Limb (tissue), 2 donors: ENCODE data around the gene EP400.

ENCODE experiments used
- DNase-seq, 2 donors: peaks; one replicate each; pipeline ENCODE4 v3.0.0-alpha.2; 2016; ENCODE audit errors: extremely low spot score in 2 of 2

EP400 gene

DNA sequence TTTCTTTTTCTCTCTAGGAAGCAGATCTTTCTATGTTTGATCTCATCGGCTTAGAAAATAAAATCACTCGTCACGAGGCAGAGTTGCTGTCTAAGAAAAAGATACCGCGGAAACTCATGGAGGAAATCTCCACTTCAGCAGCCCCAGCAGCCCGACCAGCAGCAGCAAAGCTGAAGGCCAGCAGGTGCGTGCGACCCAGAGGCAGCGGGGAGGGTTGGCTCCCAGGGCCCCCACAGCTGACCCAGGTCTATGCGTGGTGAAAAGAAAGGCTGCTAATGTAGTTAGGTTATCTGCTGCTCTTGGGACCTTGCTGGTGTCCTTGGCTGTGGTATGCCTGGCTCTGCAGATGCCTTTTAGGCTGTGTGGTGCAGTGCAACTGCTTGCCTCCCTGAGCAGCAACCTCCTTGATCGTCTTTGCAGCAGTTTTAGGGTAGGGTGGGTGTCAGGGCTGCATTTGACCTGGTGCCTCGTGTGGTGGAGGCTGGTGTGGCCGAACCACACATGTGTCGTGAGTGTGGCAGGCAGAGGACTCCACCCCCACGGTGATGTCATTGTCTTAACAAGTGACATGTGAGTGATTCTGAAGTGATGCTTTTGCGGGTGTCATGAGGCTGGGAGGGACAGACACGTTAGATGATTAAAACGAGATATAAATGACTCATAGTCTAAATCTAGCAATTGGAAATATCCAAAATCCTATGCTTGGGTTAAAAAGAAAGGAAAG, 68.6 kb downstream of the EP400 start:
- no peak for DNase-seq

DNA sequence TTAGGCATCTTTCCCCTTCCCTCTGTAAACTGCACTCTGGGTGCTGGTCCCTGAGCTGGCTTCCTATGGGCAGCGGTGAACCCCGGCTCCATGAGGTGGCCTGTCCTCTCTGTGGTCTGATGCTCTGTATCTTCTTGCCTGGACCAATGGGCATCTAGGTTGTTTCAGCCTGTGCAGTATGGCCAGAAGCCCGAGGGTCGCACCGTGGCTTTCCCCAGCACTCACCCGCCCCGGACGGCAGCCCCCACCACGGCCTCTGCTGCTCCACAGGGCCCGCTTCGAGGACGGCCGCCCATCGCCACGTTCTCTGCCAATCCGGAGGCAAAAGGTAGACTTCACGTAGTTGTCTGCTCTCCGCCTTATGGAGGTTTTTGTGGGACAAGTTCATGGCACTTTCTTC, 70.1 kb downstream of the EP400 start:
- no peak for DNase-seq

DNA sequence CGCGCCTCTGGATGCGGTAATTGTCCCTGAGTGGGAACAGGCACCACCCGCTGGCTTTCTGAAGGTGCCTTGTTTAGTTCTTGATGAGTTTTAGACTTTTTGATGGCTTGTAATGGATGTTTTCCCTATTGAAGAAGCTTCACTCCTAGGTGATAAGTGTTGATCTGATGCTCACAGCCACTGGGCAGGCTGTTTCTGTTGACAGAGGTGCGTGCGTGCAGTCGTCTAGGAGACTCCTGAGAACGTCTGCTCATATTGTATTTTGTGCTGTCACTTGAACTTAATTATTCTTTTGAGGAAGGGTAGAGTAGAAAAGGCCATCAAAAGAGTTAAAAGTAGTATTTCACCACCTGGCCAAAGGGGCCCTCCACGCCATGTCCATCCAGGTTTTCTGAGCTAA, 70.5 kb downstream of the EP400 start:
- DNase-seq = no peak

DNA sequence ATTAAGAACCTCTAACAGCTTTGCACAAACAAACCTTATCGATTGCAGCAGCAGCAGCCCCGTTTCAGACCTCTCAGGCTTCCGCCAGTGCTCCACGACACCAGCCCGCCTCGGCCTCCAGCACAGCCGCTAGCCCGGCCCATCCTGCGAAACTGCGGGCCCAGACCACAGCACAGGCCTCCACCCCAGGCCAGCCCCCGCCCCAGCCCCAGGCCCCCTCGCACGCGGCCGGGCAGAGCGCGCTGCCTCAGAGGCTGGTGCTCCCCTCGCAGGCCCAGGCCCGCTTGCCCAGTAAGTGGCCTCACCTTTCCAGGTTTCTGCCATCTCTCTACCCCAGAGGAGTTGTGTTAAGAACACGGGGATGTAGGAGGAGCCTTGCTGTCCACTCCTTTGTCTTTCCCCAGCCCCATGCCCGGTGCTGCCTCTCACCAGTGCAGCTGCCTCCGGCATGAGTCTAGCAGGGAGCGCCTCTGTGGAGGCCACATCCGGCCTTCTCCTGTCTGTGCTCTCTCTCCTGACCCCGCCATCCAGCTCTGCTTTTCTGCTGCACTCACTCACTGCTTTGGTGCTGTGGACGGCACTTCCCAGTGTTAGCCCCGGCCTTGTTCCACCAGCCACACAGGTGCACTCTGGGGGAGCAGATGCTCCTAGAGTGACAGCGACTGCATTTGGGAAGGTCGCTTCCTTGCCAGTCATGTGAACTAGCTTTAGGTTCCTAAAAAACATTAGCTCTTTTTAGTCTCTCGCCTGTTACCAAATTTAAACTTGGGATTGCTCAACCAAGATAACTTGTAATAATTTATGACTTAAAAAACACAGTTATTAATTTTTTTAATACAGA, 71.5 kb downstream of the EP400 start:
- DNase-seq = no peak

DNA sequence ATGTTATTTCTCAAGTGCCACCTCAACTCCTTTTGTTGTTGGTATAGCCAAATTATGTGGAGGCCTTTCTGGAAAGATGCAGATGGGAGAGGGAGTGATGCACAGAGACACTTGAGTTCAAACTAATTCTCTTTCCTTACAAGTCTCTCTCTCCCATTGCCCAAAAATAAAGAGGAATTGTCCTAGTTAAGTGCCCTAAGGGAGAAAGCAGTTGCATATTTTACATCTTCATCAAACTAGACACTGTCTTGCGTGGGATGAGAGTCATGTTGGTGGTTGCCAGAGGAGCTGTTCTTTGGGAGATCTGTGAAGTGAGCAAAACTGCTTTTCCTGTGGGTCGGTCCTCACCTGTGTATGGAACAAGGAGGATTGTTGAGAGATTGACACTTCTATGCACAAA, 72.2 kb downstream of the EP400 start:
- DNase-seq = no peak

DNA sequence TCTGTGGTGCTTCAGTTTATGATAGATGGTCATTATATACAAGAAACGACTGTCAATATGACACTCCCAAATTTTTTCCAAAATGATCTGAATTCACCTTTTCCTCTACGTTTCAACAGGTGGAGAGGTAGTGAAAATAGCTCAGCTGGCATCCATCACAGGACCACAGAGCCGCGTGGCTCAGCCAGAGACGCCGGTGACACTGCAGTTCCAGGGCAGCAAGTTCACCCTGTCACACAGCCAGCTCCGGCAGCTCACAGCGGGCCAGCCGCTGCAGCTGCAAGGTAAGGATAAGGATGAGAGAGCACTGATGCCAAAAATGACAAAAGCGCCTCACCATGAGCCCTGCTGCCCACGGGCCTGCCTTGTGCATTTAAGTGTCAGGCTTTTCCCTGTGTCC, 73.9 kb downstream of the EP400 start:
- DNase-seq = no peak

DNA sequence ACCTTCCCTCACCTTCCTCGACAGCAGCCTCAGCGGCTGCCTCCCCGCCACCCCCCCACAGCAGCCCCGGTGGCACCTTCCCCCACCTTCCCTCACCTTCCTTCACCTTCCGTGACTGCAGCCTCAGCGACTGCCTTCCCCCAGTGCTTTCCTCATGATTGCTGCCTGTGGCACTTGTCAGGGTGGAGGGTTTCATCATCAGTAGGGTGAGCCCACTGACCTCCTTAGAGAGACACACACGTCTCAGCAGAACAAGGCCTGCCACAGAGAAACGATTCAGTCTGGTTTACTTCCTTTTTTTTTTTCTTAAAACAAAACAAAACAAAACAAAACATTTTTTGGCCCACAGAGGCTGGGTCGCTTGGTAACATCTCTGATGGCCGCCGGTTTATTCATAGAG, 75.0 kb downstream of the EP400 start:
- DNase-seq = no peak

DNA sequence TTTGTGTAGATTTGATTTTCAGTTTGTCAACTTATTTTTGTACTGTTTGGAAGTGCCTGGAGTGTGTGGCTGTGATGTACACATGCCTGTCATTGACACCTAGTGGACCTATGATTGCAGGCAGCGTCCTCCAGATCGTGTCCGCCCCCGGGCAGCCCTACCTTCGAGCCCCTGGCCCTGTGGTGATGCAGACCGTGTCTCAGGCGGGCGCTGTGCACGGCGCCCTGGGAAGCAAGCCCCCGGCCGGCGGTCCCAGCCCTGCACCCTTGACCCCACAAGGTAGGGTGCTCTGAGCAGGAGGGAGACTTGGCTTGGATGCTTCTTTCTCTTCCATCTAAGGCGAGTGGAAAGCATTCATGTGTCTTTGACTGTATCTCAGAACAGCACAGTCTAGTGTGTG, 75.8 kb downstream of the EP400 start:
- DNase-seq = no peak

DNA sequence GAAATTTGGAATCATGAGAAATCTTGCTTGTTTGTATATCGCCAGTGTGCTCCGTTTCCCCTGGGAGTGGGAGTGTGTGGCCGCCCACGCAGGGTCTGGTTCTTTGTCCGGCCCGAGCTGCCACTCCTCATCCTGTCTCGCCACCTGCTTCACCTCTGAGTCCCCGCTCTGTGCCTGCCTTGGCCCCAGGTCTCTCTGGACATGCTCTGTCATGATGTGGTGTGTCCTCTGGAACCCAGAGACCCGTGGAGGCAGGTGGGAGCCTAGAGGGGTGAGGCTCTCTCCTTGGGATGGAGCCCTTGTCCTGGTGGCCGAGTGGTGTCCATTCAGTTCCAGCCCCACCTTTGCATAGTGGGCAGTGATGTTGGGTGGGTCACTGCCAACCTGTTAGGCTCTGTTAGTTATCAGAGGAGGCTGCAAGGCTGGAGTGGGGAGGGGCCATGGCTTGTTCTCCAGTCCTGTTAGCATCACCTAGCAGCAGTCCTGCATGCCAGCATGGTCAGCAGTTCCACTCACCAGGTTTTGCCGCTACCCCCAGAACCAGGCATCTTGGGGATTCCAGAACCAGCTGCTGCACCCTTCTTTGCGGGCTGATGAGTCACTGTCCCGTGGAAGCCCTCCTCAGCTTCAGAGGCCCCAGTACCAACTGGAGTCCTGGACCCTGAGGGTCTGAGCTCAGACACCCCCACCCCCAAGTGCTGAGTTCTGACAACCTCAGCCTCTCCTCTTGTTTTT, 76.5 kb downstream of the EP400 start:
- no peak for DNase-seq

DNA sequence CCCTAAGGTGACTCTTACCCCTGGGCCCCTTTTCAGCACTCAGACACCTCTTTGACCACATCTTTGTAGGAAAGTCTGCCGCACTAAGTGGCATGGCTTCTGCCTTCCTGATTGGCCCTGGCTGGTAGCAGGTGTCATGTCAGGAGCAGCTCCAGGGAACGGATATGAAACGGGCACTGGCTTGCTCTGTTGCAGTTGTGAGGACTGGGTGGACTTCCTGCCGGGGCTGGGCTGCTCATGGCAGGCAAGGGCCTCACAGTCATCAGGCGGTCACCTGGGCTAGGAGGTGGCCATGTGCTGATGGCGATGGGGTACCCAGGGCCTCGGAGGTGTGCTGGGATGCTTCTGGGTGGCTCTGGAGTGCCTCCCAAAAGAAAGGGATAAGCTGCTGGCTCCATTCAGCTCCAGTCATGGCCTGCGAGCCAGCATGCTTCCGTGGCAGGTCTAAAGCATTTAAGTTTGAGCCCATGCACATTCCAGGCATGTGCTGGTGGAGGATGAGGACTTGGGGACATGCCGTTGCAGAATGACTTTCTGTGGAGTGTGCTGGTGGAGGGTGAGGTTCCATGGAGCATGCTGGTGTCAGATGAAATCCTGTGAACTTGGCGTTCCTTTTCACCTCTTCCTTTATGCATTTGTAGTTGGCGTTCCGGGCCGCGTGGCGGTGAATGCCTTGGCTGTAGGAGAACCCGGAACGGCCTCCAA, 77.2 kb downstream of the EP400 start:
- DNase-seq = no peak

DNA sequence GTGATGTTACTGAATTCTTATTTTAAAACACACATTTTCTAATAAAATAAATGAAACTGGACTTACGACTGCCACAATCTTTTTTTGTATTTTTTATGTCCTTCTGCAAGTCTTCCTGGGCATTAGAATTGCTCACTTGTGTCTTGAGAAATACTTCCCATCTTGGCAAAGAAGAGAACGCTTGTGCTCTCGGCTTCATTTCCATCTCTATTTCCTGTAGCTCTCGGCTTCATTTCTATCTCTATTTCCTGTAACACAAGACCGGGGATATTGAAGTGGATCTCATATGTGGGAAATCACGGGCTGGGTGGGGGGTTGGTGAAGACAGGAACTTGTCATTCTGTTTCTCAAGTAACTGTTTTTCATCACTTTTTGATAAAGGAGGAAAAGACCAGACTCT, 77.9 kb downstream of the EP400 start:
- DNase-seq = no peak

DNA sequence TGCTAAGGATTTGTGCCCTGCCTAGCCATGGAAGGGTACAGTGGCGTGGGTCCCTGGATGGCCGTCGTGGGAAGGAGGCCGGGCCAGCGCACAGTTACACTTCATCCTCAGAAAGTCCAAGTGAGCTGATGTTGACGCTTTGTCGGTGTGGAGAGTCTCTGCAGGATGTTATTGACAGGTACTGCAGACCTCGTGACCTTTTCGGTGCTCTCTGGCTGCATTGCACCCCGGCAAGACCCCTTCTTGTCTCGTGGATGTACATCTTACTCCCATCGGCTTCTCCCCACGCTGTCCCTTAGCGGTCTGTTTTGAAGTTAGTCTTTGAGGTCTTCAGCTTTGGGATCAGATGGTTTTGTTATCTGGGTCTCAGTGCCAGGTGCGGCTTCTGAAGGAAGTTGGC, 78.4 kb downstream of the EP400 start:
- DNase-seq = no peak

DNA sequence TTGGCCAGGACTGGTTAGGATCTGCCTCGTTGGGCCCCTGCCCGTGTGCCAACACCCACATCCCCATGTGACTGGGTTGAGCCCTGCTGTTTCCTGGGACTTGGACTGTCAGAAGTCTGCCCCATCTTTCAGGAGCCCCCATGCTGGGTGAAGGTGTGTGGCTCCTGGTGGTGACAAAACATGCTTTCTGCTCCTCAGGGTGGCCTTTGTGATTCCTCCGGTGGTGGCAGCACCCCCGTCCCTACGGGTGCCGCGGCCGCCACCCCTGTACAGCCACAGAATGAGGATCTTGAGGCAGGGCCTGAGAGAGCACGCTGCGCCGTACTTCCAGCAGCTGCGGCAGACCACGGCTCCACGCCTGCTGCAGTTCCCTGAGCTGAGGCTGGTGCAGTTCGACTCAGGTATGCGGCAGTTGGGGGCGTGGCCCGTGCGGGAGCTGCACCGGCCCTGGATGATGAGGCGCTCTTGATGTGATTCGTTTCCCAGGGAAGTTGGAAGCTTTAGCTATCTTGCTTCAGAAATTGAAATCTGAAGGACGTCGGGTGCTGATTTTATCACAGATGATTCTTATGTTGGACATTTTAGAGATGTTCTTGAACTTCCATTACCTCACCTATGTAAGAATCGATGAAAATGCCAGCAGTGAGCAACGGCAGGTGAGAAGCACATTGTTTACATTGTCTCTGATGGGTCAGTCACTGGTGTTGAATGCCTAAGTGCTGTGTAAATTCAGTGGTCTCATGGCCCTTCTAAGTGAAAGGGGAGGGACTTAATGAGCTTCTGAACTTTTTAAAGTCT, 80.0 kb downstream of the EP400 start:
- DNase-seq = no peak

DNA sequence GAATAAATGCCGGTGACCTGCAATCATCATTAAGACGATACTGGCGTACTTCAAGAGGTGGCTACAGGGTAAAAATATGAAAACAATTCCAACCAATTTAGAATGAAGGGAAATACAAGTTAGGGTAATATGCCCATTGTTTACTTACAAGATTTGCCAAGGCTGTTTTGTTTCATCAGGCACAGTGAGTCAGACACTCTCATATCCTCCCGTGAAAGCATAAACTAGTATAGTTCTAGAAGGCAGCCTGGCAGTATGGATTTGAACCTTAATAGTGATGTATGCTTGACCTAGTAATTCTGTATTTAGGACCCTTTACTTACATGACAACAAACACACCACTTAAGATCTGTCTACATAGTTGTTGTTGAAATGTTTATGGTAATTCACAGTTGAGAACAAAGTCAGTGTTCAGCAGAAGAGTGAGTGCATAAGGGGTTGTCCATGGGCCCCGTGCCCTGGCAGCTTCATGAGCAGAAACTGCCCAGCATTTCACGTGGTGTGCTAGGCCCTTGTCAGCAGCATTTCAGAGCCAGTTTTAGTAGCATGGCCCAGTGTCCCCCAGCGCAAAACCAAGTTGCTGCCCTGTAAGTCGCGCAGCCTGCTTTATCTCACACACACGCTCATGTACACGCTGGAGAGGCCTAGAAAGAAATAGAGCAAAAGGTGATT, 80.8 kb downstream of the EP400 start:
- DNase-seq = no peak

DNA sequence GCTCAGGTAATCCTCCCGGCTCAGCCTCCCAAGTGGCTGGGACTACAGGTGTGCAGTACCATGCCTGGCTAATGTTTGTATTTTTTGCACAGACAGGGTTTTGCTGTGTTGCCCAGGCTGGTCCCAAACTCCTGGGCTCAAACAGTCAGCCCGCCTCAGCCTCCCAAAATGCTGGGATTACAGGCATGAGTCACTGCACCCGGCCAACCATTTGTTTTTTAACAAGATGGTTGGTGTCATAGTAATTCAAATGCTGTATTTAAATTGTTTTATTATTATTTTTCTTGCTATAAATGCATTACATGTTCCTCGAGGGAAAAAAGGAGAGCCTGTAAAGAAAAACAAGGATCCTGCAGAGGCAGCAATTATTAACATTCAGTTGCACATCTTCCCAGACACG, 83.9 kb downstream of the EP400 start:
- DNase-seq = no peak

DNA sequence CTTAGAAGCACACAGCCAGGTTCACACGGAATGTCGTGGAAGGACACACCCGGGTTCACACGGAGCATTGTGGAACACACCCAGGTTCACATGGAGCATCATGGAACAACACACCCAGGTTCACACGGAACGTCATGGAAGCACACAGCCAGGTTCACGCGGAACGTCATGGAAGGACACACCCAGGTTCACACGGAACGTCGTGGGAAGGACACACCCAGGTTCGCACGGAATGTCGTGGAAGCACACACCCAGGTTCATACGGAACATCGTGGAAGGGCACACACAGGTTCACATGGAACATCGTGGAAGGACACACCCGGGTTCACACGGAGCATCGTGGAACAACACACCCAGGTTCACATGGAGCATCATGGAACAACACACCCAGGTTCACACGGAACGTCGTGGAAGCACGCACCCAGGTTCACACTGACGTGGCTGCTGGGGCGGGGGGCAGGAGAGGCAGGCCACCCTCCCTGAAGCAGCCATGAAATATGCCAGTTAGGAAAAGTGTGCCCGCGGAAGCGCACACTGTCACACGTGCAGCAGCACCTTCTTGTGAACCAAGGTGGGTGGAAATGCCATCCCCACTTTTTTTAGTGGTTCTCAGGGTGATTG, 86.4 kb downstream of the EP400 start:
- no peak for DNase-seq

DNA sequence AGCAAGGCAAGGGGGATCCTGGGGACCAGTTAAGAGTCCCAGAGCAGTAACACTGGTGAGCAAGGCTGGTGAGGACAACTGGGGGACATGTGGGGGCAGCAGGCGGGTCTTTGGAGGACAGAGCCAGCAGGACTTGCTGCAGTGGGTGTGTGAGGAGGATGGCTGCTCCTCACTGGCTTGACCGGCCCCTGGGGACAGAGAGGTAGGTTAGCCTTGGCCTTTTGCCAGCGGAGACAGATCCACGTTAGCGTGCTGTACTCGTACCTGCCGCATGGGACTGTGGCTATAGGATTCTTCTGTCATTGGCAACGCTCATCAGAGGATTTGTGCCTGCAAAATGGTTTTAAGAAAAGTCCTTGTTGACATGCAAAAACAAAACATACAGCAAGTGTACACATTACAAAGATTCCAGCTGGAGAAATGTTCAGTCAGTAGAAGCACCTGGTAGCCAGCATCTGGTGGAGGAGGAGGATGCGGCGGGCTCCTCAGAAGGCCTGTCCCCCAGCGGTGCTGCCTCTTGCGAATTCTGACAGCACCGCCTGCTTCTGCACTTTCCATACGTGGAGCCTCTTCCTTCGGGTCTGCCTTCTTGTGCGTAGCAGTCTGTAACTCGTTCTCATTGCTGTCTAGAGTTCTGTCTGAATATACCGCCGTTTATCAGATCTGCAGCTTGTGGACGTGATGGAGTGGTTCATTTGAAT, 91.3 kb downstream of the EP400 start:
- no peak for DNase-seq

DNA sequence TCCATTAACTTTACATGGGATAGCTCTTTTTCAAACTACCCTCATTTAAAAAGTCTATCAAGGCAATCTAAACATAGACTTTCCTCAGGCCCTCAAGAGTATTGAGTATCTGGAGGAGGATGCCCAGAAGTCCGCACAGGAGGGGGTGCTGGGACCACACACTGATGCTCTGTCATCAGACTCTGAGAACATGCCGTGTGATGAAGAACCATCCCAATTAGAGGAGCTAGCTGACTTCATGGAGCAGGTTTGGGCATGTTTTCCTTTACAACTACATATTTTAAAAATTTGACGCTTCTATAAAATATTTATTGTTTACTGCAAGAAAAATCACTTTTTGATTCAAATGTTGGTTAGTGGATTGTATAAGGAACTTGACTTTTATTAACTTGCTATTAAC, 93.5 kb downstream of the EP400 start:
- no peak for DNase-seq

DNA sequence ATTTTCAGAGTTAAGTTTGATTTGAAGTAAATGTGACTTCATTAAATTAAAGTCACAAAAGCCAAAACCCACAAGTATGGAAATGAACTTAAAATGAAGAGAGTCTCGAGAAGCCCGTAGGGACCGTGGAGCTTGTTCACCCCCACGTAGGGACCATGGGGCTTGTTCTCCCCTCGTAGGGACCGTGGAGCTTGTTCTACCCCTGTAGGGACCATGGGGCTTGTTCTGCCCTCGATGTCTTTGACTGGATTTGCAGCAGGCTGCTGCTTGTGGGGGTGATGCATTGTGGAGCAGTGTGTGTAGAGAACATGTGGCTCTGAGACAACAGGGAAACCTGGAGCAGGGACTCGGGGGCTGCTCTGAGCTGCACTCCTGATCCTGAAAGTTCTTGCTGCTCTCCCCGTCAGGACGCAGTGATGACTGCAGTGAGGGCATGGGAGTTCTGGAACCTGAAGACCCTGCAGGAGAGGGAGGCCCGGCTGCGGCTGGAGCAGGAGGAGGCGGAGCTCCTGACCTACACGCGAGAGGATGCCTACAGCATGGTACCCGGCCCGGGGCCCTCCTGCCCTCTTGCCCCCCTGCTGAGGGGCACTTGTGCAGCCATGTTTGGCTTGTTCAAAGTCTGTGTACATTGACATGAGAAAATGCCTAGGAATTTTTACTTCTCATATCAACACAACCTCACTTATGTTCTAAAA, 94.2 kb downstream of the EP400 start:
- no peak for DNase-seq
